HG02588 (cell line): ENCODE results near the gene CACFD1.

Source experiments
- ATAC-seq: cut with Tn5 transposase; IDR thresholded peaks from one replicate; pipeline ENCODE4 v1.9.1; 2021; ENCODE audit warnings: mild to moderate bottlenecking, moderate library complexity; ENCODE audit not compliant: unreplicated experiment

Gene CACFD1

GRCh38 chr9:133515615-133516255, 56.0 kb downstream of the CACFD1 start:
- ATAC-seq = no peak

DNA sequence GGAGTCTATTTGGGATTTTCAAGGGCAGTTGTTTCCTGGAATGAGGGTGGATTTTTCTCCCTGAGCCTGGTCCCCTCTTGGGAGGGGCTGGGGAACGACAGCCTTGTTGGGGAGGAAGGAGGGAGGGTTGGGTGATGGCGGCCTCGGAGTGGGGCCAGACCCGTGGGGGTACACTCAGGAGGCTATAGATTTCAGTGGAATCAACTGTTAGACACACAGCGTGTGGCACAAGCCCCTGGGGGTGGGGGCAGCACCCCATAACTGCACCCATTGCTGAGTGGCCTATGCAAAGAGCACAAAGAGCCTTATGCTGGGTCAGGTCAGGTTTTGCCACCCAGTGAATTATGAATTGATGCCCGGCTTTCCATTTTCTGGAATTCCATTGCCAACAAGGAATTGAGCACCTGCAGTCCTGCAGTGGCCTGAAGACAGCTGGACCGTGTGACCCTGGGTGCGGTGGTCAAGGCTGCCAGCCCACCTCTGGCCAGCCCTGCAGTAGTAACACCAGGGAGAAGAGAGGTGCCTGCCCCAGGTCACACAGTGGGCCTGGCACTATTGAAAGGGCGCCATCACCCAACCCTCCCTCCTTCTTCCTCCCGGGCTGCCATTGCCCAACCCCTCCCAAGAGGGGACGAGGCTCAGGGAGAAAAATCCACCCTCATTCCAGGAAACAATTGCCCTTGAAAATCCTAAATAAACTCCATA, 56.6 kb downstream of the CACFD1 start:
- no peak for ATAC-seq

GRCh38 chr9:133516961-133517350, 57.2 kb downstream of the CACFD1 start:
- ATAC-seq = no peak

DNA sequence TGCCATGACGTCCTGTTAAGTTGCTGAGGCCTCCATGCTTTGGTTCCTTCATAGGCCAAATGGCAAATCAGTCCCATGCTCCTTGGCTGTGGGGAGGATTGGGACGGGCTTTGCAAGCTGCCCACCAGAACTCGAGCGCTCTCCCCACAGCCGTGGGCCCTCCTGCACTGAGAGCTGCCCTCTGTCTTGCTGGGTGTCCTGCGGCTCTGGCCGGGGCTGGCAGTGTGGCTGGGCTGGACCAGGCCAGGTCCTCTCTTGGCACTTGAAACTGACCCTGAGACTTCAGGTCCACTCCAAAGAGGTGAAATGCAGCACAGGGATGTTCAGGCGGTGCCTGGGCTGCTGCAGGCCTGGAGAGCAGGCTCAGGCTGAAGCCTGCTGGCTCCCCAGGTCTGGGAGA, 57.9 kb downstream of the CACFD1 start:
- no peak for ATAC-seq

DNA sequence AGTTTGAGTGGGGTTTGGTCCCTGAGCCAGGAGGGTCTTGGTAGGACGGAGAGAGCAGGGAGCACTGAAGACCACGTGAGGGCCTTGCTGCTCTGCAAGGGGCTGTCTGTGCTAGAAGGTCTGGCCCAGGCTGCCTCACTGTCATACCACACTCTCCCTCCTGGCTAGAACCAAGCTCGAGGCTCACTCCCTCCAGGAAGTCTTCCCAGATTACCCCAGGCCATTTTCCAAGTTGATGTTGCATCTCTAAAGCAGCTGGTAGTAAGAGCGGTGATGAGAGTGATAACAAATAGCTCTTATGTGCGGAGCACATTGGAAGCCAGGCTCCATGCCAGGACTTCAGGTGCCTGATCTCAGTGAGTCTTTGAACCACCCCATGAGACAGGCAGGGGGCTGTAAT, 58.4 kb downstream of the CACFD1 start:
- no peak for ATAC-seq

DNA sequence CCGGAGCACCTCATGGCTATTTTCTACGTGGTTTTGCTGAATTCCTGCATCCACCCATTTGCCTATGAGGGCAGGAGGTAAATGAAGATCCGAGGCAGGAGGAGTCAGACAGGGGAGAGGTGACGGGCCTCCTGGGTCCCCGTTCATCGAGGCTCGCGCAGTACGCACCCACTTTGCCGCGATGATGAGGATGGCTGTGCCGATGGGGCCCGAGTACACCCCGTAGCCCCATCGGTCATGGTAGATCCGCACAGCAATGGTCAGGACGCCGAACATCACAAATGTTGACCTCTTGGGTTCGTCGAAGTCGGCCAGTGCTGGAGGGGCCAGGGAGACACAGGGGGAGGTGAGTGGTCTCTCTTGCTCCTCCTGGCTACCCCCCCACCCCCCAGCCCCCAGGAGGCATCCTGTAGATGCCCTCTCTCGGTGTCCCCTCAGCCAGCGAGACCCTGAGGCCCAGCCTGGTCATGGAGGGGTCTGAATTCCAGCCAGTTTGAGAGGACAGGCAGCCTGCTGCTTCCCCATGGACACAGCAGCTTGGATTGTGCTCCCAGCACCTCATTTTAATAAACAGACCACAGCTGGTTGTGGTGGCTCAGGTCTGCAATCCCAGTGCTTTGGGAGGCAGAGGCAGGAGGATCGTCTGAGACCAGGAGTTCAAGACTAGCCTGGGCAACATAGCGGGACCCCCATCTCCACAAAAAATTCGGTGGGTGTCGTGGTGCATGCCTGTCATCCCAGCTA, 59.1 kb downstream of the CACFD1 start:
- ATAC-seq = no peak

- ATAC-seq = no peak
Measured at GRCh38 chr9:133519693-133520092, 59.9 kb downstream of the CACFD1 start.

- ATAC-seq = no peak
Measured at GRCh38 chr9:133520121-133520835, 60.5 kb downstream of the CACFD1 start.
